NCI-H345 treated with DMSO at 0.1 percent for 48 hours (cell line): ENCODE results near the gene LPP.
"Not testable (repeated sequence)": the region's sequence is repeated elsewhere in the genome, so short reads cannot be mapped to it uniquely, and the experiment has no call there.

ENCODE experiments used
- DNase-seq: peaks from one replicate; lab custom pipeline; 2025; ENCODE audit not compliant: unreplicated experiment; lab: John Stamatoyannopoulos, UW

The LPP gene

DNA sequence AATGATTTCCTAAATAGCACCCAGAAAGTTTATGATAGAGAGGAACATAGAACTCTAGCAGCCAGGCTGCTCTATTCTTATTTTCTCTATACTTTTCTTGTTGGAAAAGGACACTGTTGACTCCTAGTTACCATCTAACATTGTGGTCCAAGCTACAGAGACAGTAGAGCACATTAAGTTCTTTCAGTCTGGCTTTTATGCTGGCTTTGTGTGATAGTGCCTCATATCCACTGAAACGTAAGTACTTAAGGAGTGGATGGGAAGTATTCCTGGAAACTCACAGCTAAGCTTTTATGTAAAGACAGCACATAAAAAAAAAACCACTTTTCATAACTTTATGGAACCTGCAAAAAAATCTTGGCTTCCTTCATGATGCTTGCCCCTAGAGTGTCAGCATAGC lies 537.7 kb downstream of the LPP start:
- no peak for DNase-seq

DNA sequence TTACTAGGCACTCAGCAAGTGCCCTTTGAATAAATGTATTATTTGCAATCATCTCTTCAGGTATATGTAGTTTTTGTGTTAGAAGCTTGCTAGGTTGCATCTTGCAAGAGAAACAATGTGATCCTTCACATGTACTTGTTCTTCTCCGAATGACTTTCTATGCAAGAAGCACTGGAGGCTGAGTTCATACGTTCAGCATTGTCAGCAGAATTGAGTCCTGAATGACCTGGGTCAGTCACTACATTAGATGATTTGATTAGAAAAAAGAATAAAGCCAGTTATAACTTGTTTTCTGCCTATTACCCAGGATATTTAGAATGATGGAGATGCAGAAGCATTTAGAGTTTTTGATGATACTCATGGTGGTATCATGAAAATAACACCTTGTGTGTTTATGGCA lies 538.7 kb downstream of the LPP start:
- no peak for DNase-seq

DNA sequence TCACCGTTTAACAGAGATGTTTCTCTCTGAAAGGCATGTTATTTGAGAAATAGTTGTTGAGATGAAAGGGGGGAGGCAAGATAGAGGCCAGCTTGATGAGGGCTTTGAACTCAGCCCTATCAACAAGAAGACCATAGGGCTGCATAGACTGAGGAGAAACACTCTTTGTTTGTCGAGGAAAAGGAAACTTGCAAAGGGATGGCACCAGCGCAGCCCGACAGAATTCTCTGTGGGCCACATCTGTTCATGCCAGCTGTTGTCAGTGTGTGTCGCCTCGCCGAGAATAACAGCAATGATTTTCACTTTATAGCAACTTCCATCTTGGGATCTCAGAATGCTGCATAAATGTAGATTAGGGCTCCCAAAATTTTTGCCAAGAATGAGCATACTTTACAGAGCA lies 539.5 kb downstream of the LPP start:
- no peak for DNase-seq

DNA sequence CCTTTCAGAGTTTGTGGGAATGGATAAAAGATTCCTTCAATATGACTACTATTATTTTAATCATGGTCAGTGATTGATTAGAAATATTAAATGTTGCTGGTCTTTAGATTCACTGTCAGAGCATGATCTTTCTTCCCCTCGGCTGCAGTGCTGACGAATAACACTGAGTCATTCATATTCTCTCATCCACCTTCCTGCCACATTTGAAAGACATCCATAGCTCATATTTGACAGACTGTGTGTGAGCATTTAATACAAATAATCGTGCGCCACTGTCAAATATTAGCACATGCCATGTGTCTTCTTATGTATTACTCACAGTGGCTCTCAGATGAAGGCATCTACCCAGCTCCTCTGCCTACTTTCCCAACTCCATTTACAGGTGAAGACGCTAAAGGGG lies 541.3 kb downstream of the LPP start:
- DNase-seq, result no peak

DNA sequence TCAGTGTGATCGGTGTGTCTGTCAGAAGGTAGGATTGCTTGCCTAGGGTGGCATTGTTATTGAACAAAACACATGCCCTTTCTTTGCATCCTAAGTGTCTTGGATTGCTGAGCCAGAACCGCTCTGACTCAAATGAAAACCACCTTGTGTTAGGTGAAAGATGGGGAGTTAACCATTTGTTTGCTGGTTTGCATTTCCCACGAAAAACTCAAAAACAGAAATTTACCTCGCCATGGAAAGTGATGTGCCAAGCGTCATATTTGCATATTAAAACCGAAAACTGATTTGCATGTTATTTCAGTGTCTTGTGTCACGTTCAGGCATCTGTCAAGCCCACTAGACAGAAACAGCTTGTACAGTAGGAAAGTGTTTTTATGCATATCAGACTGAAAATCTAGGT lies 543.2 kb downstream of the LPP start:
- DNase-seq, result no peak

DNA sequence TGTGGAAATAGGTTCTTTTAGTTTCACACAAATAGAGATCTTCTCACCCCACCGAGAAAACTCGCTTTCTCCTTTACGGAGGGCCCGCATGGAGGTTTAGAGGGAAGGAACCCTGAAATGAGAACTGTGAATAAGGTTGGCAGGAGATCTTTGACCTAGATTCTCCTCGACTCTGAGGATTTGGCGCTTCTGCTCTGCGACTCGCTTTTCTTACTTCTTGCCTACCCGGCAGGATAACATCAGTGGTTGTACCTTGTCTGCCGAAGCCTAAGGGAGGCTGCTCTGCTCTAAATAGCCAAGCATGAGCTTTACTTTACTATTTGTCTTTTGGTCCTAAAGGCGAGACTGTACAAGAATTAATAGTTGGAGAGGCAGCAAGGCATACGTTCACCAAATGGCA lies 544.5 kb downstream of the LPP start:
- DNase-seq, result no peak

DNA sequence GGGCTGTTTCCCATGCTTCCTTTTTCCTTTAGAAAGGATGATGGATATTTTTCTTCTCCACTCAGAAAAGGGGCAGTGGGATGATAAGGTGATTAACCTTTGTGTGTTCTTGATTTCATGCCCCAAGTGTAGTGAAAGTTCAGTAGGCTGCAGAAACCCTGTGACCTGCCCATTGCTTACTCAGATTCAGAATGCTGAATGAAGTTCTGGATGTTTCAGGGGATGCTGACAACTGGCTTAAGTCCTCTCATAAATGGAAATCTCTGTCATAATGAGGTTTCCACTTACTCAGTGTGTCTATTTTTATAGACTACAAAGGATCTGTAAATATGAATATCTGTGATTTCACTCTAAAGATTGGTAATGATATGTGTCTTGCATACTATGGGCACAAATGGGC lies 546.5 kb downstream of the LPP start:
- no peak for DNase-seq

DNA sequence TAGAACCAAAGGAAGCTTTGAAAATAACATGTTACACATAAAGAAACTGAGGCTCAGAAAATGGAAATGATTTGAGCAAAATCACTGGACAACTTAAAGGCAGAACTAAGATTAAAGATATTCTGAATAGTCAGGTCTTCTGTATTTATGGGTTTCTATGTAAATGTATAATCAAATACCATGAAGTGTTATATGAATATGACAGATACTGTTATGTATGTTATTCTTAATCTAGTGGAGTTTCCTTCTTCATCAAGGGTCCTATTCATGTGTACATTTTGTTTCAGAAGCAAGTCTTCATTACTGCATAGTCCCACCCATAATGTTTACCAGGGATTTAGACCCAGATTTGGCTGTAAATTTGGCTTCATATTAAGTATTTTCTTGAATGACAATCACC lies 547.0 kb downstream of the LPP start:
- DNase-seq, result no peak

DNA sequence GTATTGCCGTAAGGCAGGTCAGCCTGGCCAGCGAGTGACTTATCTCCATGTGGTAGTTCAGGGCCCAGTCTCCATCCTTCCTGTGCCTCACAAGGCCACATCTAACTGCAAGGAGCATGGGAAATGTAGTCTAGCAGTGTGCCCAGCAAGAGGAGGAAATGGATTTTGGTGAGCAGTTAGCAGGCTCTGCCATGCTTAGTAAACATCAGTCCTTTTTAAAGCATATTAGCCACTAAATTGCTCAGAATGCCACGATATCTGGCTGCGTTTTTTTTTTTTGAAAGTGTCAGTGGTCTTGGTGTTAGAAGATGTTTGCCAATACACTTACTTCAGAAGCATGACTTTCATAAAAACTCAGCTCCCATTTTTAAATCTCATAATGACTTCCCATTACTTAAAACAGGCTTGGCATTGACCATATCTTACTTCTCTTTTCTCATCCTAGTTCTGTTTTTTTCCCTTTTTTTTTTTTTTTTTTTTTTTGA lies 547.6 kb downstream of the LPP start:
- no peak for DNase-seq

DNA sequence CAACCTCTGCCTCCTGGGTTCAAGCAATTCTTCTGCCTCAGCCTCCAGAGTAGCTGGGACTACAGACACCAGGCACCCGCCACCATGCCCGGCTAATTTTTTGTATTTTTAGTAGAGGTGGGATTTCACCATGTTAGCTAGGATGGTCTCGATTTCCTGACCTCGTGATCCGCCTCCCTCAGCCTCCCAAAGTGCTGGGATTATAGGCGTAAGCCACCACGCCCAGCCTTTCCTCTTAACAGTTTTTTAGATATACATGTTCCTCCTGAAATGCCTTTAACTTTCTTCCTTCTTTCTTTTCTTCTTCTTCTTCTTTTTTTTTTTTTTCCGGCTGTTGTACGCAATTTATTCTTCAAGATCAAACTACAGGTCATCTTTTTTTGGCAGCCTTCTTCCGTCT lies 548.1 kb downstream of the LPP start:
- DNase-seq, result not testable (repeated sequence)

DNA sequence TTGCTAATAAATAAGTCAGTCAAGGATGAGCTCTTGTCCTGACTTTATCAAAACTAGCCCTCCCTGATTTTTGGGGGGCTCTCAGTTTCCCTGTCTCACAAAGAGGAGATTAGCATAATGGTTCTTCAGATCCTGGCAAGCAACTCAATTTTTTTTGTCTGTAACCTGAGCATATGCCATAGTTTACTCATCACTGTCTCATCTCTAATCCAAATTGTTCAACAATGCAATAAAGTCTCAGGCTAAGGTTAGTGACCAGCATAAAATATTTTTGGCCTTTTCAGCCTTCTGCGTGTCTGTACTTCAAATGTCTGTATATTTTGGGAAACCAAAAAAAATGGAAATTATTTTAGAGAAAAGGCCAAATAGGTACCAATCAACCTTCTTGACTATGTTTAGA lies 552.2 kb downstream of the LPP start:
- no peak for DNase-seq

DNA sequence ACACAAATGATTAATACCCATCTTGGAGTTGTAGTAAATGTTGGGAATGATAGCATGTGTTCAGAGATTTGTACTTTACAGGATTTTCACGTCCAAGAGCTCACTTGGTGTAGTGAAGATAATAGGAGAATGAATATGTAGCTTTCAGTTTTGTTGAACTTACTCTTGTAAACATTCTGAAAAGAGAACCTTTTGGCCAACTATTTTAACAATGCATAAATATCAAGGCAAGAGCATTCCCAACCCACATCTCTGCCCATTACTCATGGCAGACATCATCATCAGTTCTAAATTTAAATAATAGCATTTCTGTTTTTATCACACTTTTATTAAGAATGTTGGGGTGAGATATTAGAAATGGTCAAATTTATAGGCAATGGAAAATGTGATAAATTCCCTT lies 552.6 kb downstream of the LPP start:
- DNase-seq, result no peak

DNA sequence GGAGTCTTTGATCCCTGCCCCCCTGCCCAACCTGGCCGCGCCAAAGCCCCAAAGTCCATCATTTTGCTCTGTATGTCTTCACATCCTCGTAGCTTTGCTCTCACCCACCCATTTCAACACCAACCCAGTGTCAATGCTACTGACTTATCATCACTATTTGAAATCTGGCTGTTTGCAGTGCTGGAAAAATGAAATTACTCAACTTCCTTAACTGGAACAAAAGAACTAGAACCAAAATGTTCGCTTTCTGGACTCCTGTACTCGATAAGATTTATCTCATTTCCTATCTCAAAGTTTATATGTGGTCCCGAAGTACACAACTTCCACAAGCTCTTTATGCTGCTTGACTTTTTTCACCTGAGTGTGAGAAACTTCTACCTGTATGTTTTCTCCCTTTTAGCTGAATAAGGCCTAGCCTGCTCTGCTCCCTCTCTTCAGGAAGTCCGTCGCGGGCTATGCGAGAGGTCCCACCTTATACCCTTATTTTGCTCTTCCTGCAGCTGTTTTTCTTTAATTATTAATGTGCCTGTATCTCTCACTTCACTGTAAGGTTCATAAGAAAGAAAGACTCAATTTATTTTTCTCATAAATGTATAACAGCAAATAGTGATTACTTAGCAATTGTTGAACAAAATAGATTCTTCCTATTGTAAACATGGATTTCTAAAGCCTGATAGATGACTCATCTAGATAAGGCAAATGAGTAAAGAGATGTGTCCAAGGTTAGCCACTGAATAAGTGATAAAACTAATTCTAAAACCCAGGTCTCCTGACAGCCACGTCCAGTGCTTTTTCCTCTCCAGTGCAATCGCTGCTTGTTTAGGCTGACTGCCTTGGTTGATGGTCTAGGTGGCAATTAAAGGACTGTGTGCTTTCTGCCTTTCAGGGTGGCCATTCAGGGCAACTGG lies 553.7 kb downstream of the LPP start:
- no peak for DNase-seq

DNA sequence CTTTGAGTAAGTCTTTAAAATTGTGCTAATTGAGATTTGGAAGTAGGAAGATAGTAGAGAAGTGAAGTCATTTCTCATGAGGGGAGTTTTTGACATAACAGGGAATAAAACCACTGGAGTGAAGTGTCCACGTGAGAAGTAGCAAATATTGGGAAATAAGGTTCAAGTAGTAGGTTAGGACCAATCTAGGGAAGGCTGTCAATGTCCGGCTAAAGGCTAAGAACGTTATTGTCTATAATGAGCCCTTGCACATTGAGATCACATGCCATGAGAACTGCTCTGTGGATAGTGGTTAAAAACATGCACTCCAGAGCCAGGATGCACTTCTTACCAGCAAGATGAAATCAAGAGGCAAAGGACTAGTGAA lies 557.9 kb downstream of the LPP start:
- no peak for DNase-seq

DNA sequence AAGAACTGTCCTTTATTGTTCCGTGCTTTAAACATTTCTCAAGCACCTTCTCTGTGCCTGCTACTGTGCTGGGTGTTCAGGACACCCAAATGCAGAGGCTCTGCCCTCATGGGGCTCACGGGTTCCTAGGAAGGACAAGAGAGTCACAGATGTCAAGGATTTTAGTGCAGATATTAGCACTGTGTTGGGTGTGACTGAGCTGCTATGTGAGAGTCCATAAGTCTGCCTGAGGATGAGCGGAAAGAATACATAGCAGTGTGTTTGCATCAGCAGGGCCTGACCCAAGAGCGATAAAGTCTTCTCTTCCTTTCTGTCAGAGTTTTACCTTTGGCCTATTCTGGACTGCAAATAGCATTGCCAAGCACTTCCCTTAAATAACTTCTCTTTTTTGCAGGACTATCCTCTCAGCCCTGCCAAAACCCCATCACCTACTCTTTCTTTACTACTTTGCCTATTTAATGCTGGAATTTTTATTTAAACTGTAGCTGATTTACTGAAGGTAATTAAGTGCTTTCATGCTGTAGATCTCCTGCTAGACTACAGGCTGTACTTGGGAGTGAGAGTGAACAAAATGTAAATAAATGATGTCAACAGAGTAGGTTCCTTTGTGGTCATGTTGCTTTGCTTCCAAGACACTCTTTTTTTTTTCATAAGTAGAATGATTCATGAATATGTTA lies 558.4 kb downstream of the LPP start:
- no peak for DNase-seq

DNA sequence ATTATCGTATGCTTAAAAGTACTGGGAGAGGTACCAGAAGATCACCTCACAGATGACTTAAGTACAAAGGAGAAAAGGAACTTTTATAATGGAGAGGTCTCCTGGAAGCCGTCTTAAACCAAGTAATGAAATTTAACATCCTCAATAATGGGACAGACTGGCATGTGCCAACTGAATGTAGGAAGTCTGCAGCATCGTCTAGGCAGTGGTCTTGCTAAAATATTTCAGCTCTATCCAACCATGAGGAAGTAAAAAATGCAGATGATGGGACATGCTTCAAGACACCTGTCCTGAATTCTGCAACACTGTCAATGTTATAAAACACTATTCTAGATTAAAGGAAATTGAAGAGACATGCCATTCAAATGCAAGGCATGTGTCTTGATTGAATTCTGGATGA lies 559.0 kb downstream of the LPP start:
- no peak for DNase-seq

DNA sequence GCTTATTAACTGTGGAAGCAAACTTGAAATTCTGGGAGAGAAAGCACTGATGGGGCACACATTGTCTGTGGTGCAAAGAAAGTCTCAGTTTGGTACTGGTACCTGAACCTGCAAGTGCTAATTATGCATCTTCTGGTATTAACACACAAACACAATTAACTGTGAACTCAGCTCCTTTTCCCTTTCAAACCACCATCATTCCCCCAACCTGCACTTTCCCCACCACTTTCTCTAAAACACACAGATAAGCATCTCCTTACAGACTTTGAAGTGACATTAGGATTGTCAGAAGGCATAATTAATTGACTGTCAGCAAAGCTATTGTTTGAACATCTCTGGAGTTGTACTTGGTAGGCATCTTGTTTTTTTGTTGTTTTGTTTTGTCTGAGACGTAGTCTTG lies 565.6 kb downstream of the LPP start:
- DNase-seq, result no peak

DNA sequence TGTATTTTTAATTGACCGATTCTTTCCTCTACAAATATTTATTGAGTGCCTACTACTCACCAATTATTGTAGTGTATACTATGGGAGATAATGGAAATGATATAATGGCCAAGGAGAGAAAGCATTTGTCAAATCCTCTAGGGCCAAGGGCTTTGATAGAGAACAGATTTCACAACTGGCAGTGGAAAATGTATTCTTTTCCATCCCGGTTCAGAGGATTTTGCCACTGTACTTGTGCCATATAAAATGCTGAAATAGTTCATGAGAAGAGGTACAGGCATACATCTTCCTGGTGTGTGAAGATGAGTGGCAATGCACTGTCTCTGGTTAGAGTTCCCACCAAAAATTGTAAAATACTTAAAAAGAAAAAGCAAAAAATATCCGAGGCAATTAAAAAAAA lies 566.3 kb downstream of the LPP start:
- DNase-seq, result no peak

DNA sequence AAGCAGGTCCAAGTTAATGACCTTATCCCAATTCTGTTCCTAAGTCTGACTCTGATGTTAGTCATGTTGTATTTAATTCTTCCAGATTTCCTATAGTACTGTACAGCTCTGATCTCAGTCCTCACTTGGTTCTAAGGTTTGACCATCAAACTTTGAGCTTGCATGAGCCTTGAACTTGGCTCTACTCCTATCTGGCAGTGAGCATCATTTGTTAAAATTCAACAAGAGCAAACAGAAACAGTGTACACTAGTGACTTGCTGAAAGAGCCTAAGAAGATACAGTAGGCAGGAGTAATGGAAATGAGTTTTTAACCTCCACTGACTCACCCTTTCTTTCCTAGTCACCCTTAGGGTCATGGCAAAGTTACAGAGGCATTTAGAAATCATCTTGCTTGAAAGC lies 566.7 kb downstream of the LPP start:
- DNase-seq, result no peak

DNA sequence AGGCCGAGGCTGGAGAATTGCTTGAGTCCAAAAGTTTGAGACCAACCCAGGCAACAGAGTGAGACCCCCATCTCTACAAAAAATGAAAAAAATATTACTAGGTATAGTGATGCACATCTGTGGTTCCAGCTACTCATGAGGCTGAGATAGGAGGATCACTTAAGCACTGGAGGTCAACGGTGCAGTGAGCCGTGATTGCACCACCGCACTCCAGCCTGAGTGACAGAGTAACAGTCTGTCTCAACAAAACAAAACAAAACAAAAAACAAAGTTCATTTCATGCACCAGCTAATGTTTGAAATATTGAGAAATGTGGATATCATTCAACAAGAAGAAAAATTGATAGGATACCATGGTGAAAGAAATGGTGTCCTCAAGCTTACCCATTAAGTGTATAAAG lies 567.4 kb downstream of the LPP start:
- DNase-seq, result no peak

DNA sequence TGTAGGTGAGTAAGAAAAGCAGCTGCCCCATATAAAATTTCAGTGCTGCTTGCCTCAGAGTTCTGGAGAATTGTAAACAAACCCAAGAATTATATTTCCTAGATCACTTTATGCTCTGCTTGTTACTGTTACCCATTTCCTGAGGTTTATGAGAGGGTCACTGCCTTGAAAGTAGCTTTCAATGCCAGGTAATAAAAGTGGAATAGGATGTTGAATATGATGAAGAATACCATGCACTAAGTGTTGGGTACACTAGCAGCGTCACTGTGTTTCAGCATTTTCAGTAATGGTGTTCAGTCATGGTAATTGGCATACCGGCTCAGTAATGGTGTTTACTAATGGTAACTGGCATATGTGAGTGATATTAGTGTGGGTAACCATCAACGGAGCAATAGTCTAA lies 568.0 kb downstream of the LPP start:
- no peak for DNase-seq

DNA sequence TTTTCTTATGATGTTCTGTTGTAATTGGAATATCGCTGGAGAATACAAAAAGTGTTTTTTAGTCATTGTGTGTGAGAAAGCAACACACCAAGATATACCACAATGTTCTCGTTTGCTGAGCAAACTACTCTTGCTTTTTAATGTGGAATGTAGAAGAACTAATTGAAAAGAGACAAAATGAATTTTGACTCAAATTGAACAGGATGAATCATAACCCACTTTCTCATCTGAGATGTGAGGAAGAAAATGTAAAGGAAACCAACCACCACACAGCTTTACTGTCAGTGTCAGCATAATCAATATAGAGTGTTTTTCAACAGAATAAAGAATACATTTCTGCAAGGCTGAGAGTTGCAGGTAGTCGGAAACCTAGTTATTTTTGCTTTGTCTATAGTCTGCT lies 569.0 kb downstream of the LPP start:
- DNase-seq, result no peak

DNA sequence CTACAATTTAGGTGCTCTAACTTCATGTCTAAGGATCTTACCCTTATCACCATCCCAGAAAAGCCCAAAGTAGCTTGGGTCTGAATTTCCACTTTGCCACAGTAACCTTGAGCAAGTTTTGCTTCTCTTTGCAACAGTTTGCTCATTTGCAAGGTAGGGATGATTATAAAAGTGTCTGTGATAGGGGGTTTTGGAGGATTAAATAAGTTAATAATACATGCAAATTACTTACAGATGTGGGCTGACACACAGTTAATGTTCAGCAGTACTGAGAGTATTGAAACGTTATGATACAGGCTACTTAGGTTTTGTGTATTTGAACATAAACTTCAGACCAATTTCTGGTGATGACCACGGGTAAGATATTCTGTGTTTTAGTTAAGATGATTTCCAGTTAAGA lies 573.1 kb downstream of the LPP start:
- no peak for DNase-seq
